GM18505 (cell line): ENCODE measurements around the gene ZNRF4.

Experiments used
- ATAC-seq: cut with Tn5 transposase; IDR thresholded peaks from one replicate; pipeline ENCODE4 v1.9.1; 2021; ENCODE audit not compliant: unreplicated experiment
- POLR2A ChIP-seq: IDR thresholded peaks from 4 replicates; pipeline ENCODE4 v1.6.1; 2011; ENCODE audit warnings: borderline replicate concordance; ENCODE audit not compliant: insufficient read depth, insufficient read length; ENCODE audit errors: extremely low read depth

ZNRF4 gene

DNA sequence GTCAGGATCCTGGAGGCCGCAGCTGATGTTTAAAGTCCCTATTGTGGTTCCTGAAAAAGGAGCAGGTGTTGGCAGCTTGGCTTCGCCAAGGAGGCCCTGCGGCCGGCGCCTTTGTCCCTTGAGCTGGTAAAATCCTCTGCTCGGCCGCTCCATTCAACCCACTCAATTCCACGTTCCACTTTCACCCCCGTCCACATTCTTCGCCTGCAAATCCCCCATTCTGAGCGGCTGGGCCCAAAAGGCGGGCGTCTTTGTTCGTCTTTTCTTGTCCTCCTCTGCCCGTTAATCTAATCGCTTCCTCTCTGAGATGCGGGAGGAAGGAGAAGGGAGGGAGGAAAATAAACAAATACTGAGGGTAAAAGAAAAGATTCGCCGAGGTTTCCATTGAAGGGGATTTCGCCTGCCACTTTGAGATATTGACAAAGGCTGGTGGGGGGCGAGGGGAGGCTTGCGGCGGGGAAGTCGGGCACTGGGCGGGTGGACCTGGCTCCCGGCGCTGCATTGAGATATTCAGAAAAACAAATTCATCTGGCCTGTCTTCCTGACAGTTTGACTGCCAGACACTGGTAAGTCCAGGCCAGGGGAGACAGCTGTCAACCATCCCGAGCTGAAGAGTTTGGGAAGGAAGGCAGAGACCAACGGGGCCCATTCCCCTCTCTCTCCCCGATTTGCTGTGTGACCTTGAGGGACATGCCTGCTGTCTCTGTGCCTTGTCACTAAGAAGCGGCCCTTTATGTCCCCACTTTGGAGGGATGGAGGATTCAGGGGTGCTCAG lies 37.6 kb downstream of the ZNRF4 start:
- TF ChIP-seq POLR2A: no peak
- ATAC-seq: no peak

DNA sequence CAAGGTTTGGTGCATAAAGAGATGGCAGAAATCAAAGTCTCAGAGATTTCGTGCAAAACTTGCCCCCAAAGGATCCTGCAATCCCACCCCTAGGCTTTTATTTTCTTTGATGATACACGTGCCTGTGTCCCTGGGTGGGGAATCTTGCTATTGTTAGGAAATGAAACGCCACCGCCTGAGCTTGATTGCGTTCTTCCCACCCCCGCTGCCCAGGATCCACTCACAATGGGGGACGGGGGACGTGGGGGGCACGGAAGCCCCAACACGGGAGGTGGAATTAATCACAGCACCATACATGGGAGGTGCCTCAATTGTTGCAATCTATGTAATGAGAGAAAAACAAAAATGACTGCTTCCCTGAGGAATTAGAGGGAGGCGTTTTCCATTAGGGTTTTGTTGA lies 39.6 kb downstream of the ZNRF4 start:
- no peak for TF ChIP-seq POLR2A
- no peak for ATAC-seq

DNA sequence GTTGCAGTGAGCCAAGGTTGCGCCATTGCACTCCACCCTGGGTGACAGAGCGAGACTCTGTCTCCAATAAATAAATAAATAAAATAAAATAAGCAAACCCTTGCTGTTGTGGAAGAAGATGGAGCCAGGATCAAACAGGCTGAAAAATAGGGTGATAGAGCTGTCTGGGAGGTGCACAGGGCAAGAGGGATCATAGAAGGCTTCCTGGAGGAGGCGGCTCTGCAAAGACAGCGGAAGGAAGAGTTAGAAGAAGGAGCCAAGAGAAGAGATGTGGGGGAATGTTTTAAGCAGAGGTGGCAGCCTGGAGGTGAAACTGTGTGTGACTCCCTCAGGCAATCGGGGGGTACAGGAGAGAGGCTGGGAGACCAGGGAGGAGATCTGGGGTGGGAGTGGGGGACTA lies 40.6 kb downstream of the ZNRF4 start:
- no peak for ATAC-seq

DNA sequence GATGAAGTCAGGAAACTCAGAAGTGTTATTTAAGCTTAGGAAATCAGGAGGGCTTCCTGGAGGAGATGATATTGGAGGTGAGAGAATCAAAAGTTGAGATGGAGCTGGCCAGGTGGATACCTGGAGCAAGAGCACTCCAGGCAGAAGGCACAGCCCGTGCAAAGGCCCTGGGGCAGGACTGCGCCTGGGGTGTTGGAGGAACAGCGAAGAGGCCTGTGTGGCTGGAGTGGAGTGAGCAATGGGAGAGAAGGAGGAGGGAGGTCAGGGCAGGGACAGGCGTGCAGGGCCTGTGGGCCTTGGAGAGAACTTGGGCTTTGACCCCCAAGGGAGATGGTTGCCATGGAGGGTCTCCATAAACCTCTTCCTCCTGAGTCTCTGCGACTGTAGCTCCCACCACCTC lies 42.1 kb downstream of the ZNRF4 start:
- TF ChIP-seq POLR2A: no peak
- no peak for ATAC-seq

More for the DNA sequence above, 40.6 kb downstream of the ZNRF4 start:
- no peak for TF ChIP-seq POLR2A

DNA sequence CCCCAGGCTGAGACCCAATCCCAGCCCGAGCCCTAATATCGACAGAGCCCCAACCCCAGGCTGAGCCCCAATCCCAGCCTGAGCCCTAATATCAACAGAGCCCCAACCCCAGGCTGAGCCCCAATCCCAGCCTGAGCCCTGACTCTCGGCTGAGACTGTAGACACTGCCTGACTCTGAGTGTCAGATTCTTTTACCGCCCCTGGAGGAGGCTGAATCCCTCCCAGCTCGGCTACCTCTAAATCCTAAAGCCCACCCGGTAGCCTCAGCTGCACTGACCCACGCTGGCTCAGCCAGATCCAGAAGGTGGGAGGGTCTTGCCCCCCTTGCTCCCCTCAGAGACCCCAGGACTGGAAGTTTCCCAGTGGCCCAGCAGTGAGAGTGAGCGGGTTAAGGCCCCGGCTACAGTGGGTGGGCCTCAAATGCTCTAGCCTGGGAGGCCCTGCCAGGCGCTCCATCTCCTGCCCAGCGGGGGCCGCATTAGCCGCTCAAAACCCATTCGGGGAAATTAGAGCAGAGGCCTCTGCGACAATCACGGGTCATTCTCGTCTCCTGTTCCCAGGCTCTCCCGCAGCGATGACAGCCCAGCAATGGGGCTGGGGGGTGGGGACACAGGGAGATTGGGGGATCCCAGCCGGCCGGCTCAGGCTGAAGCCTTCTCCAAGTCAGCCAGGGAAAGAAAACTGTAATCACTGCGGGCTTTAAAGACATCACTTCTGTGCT lies 43.8 kb downstream of the ZNRF4 start:
- TF ChIP-seq POLR2A: no peak
- ATAC-seq: no peak

DNA sequence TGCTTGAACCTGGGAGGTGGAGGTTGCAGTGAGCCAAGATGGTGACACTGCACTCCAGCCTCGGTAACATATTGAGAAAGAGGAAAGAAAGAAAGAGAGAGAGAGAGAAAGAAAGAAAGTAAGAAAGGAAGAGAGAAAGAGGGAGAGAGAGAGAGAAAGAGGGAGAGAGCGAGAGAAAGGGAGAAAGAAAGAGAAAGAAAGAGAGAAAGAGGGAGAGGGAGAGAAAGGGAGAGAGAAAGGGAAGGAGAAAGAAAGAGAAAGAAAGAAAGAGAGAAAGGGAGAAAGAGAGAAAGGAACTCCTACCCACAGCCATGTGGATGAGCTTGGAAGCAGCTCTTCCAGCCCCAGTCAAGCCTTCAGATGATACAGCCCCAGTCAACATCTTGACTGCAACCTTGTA lies 46.7 kb downstream of the ZNRF4 start:
- no peak for ATAC-seq
- TF ChIP-seq POLR2A: no peak

DNA sequence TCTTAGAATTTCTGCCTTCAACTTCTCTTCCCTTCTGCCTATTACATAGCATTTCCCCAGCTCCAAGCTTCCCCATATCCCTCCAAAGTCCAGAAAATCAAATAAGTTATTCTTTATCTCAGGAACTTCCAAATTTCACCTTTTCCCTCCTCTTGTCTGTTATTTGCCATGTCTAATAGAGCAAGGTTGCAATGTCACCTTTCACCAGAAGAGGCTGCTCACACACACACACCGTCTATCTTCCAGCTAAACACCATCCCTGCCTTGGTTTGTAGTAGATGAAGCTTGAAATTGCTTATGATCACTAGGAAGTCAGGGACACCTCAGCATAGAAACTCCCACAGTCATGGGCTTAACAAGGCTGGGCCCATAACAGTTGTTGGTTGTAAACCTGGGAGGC lies 48.4 kb downstream of the ZNRF4 start:
- TF ChIP-seq POLR2A: no peak
- ATAC-seq: no peak

DNA sequence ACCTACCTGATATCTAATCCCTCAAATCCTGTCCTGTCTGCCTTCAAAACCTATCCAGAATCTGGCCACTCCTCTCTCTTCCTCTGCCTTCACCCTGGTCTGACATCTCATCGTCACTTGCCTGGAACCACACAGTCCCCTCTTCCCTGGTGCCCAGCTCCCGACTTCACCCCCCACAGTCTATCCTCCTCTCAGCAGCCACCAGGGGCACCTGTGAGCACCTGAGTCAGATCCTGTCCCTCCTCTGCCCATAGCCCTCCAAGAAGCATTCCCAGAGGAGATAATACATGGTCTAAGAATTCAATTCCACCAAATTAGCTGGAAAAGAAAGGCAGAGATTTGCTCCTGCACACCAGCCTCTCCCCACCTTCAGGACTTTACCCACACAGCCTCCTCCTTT lies 48.9 kb downstream of the ZNRF4 start:
- ATAC-seq: no peak
- TF ChIP-seq POLR2A: no peak
